NCI-H82 treated with DMSO at 0.1 percent for 48 hours (cell line): ENCODE data around the gene CRTC1.

Source experiments
- DNase-seq: peaks from one replicate; lab custom pipeline; 2025; ENCODE audit not compliant: unreplicated experiment; lab: John Stamatoyannopoulos, UW

CRTC1 gene

GRCh38 chr19:18765224-18765623, 81.7 kb downstream of the CRTC1 start:
- no peak for DNase-seq

- DNase-seq, result no peak
Observed at GRCh38 chr19:18768046-18768771, 84.7 kb downstream of the CRTC1 start.

GRCh38 chr19:18768997-18769891, 85.8 kb downstream of the CRTC1 start:
- DNase-seq, result no peak

GRCh38 chr19:18769989-18770528, 86.6 kb downstream of the CRTC1 start:
- no peak for DNase-seq

- DNase-seq, result no peak
Observed at GRCh38 chr19:18770663-18771327, 87.3 kb downstream of the CRTC1 start.

GRCh38 chr19:18771328-18772242, 88.1 kb downstream of the CRTC1 start:
- DNase-seq, result no peak

- DNase-seq, result no peak
Observed at GRCh38 chr19:18772620-18773587, 89.4 kb downstream of the CRTC1 start.

GRCh38 chr19:18773682-18774081, 90.2 kb downstream of the CRTC1 start:
- DNase-seq, result no peak

GRCh38 chr19:18774107-18774506, 90.6 kb downstream of the CRTC1 start:
- no peak for DNase-seq

GRCh38 chr19:18774782-18775444, 91.4 kb downstream of the CRTC1 start:
- no peak for DNase-seq

GRCh38 chr19:18775586-18776287, 92.3 kb downstream of the CRTC1 start:
- DNase-seq, result no peak

GRCh38 chr19:18776288-18776594, 92.8 kb downstream of the CRTC1 start:
- no peak for DNase-seq

- DNase-seq, result no peak
Observed at GRCh38 chr19:18776736-18777135, 93.3 kb downstream of the CRTC1 start.

GRCh38 chr19:18777301-18778075, 94.0 kb downstream of the CRTC1 start:
- no peak for DNase-seq

GRCh38 chr19:18778076-18778389, 94.6 kb downstream of the CRTC1 start:
- DNase-seq, result no peak

GRCh38 chr19:18778826-18779495, 95.5 kb downstream of the CRTC1 start:
- DNase-seq, result no peak

- DNase-seq, result no peak
Observed at GRCh38 chr19:18780081-18780480, 96.6 kb downstream of the CRTC1 start.
